Thyroid gland (tissue), 4 donors: ENCODE measurements around the gene FOXP1.

Experiments used
- POLR2A ChIP-seq, 2 donors: fragments of 450-650 bp; IDR thresholded peaks; one replicate each; pipeline ENCODE4 v1.6.1; 2017; ENCODE audit warnings: antibody characterized with exemption in 2 of 2, mild to moderate bottlenecking in 2 of 2, moderate library complexity in 1 of 2
- TF ChIP-seq, protein P1 (sequence below), 6 experiments: fragments of 200-600 bp in 3 of 6; fragments of 450-650 bp in 3 of 6; sonication (generic) in 3 of 6; IDR thresholded peaks; one replicate each; pipeline ENCODE4 v1.5.1; 2016 to 2019; ENCODE audit warnings: antibody characterized with exemption in 6 of 6, mild to moderate bottlenecking in 2 of 6, inconsistent platforms in 1 of 6, moderate library complexity in 1 of 6

DNA sequence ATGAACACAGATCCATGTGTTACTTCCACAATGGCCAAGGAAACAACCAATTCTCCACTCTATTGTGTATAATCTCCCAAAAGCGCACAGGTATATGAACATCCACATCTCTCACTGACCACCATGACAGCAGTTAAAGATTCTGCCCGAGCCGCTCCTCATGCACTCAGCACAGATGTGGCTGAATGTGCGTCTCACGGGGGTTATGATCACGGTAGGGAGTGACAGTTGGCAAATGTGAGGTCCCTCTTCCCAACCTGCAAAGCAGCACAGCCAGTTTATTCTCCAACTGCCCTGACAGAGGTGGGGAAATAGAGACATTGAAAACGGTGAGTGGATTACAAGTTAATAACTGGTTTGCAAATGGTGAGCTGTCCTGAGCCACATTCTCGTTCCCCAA lies 17.6 kb downstream of the FOXP1 start:
- TF ChIP-seq, protein P1, sequence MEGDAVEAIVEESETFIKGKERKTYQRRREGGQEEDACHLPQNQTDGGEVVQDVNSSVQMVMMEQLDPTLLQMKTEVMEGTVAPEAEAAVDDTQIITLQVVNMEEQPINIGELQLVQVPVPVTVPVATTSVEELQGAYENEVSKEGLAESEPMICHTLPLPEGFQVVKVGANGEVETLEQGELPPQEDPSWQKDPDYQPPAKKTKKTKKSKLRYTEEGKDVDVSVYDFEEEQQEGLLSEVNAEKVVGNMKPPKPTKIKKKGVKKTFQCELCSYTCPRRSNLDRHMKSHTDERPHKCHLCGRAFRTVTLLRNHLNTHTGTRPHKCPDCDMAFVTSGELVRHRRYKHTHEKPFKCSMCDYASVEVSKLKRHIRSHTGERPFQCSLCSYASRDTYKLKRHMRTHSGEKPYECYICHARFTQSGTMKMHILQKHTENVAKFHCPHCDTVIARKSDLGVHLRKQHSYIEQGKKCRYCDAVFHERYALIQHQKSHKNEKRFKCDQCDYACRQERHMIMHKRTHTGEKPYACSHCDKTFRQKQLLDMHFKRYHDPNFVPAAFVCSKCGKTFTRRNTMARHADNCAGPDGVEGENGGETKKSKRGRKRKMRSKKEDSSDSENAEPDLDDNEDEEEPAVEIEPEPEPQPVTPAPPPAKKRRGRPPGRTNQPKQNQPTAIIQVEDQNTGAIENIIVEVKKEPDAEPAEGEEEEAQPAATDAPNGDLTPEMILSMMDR (IDR thresholded peaks at IDR 0.05), result no peak
- no peak for TF ChIP-seq POLR2A (IDR thresholded peaks at IDR 0.05)
